OCI-LY7 (cell line): Measurements from ENCODE around the gene USP48. TPM values are rescaled to one million over a fixed set of nuclear protein-coding genes. Genes with fewer than 3 reads are reported as not detected.

Experiments used
- BruUV-seq: library from RNA; stranded (reverse); fragments of 400-500 nt; replicated peaks from 2 replicates; lab custom pipeline; 2021; lab: Mats Ljungman, UMichigan
- CTCF ChIA-PET: fragments of 300-600 bp; sonication (Branson Sonifier 250); formaldehyde crosslinking; loops from one replicate; lab custom pipeline; 2022; ENCODE audit warnings: antibody characterized with exemption; ENCODE audit not compliant: unreplicated experiment; lab: Charles Lee
- POLR2A ChIA-PET: fragments of 300-600 bp; sonication (Branson Sonifier 250); formaldehyde crosslinking; loops from one replicate; lab custom pipeline; 2022; ENCODE audit warnings: antibody characterized with exemption; lab: Charles Lee
- DNase-seq: peaks from one replicate; pipeline ENCODE4 v3.0.0-alpha.2; 2015; ENCODE audit warnings: low spot score
- H2AFZ ChIP-seq: fragments of 200-600 bp; sonication (generic), shearing (Covaris generic); 2 replicates; pipeline ENCODE4 v1.6.1; 2014; ENCODE audit warnings: mild to moderate bottlenecking, antibody characterized with exemption, low read length, moderate library complexity
- H3K27ac ChIP-seq: fragments of 200-600 bp; sonication (generic); 2 replicates; pipeline ENCODE4 v1.5.1; 2014; ENCODE audit warnings: mixed run types, low read depth, mild to moderate bottlenecking, moderate library complexity, low read length, inconsistent platforms; ENCODE audit not compliant: poor library complexity, severe bottlenecking
- H3K36me3 ChIP-seq: fragments of 200-600 bp; sonication (generic); 2 replicates; pipeline ENCODE4 v1.6.1; 2014; ENCODE audit warnings: mild to moderate bottlenecking, antibody characterized with exemption, low read length, moderate library complexity, mixed read lengths; ENCODE audit not compliant: insufficient read depth
- H3K4me1 ChIP-seq: fragments of 200-600 bp; sonication (generic); 2 replicates; pipeline ENCODE4 v1.5.1; 2014; ENCODE audit warnings: mild to moderate bottlenecking, low read length; ENCODE audit not compliant: insufficient read depth, poor library complexity, severe bottlenecking
- H3K4me2 ChIP-seq: fragments of 200-600 bp; sonication (generic); 2 replicates; pipeline ENCODE4 v1.6.1; 2014; ENCODE audit warnings: mild to moderate bottlenecking, low read length
- H3K4me3 ChIP-seq: fragments of 200-600 bp; sonication (generic); 2 replicates; pipeline ENCODE4 v1.5.1; 2014; ENCODE audit warnings: mild to moderate bottlenecking, low read depth, low read length; ENCODE audit not compliant: poor library complexity, severe bottlenecking
- H3K79me2 ChIP-seq: fragments of 200-600 bp; sonication (generic); 2 replicates; pipeline ENCODE4 v1.6.1; 2016; ENCODE audit warnings: low read depth, mild to moderate bottlenecking, low read length, moderate library complexity, mixed read lengths; ENCODE audit not compliant: insufficient read depth
- H3K9me2 ChIP-seq: fragments of 200-600 bp; sonication (generic); 2 replicates; pipeline ENCODE4 v1.6.1; 2016; ENCODE audit warnings: mild to moderate bottlenecking, low read length, mixed read lengths; ENCODE audit not compliant: insufficient read depth
- H3K9me3 ChIP-seq: fragments of 200-600 bp; sonication (generic); 2 replicates; pipeline ENCODE4 v1.6.1; 2014; ENCODE audit warnings: mild to moderate bottlenecking, mixed run types, low read length, mixed read lengths
- H4K20me1 ChIP-seq: fragments of 200-600 bp; sonication (generic); 2 replicates; pipeline ENCODE4 v1.6.1; 2014; ENCODE audit warnings: mild to moderate bottlenecking, antibody characterized with exemption, low read length, moderate library complexity, mixed read lengths; ENCODE audit not compliant: insufficient read depth
- CTCF ChIP-seq: fragments of 200-600 bp; sonication (generic); conservative IDR thresholded peaks from 2 replicates; pipeline ENCODE4 v1.5.1; 2014; ENCODE audit warnings: mild to moderate bottlenecking, antibody characterized with exemption, low read length, moderate library complexity, mixed read lengths
- EZH2phosphoT487 ChIP-seq: fragments of 200-600 bp; sonication (generic); IDR thresholded peaks from 2 replicates; pipeline ENCODE4 v1.6.1; 2018; ENCODE audit warnings: low read depth, borderline replicate concordance, mild to moderate bottlenecking, mixed run types, antibody characterized with exemption, low read length, moderate library complexity, mixed read lengths
- intact Hi-C: fragments of 100-400 bp; cut with micrococcal nuclease; formaldehyde crosslinking; loops from one replicate; pipeline ENCODE4 v1.10.0; 2022; ENCODE audit not compliant: unreplicated experiment
- total RNA-seq, 2 experiments: library from RNA; depleted of rRNA in 1 of 2; stranded (reverse); fragments of >200 nt in 1 of 2; shearing (Covaris generic) in 1 of 2; gene quantifications; 2 replicates each; pipeline ENCODE4 v1.2.3, GENCODE V29; 2014 to 2022

The USP48 gene
- total RNA-seq, 2 experiments from 2014 or later = 45.0 to 98.3 TPM

GRCh38 chr1:21756393-21757089, 26.4 kb downstream of the USP48 start:
- Histone ChIP-seq H3K9me3 (no peaks in the 10 kb centered on the region), H3K4me1 (peaks cover 14% of the 10 kb centered on the region), H3K27ac (no peak overlapping the region), H3K4me2 (no peak overlapping the region), H3K4me3 (no peak overlapping the region), H3K79me2 (peaks cover 53% of the 10 kb centered on the region), H2AFZ (no peak overlapping the region), H3K36me3 (peaks cover 59% of the 10 kb centered on the region), H4K20me1 (peaks cover 18% of the 10 kb centered on the region; the same call in 1 of the 2 replicates), H3K9me2 (no peaks in the 10 kb centered on the region)
- TF ChIP-seq EZH2phosphoT487 = no peak
- no TSS peak for BruUV-seq
- CTCF ChIA-PET = no interaction called here
- DNase-seq = no peak
- POLR2A ChIA-PET = interaction anchor here (1.1 kb wide), 1 partner anchor 25 kb away, joined by 4 read pairs; no protein-coding TSS in a partner anchor
- intact Hi-C loops = no loop called here

GRCh38 chr1:21755067-21755466, 27.9 kb downstream of the USP48 start:
- peaks cover 5% of the 10 kb centered on the region for H3K4me1 ChIP-seq
- CTCF ChIA-PET = no interaction called here
- TF ChIP-seq CTCF = no peak
- TF ChIP-seq EZH2phosphoT487 = no peak
- intact Hi-C loops = no loop called here
- H4K20me1 ChIP-seq = peaks cover 16% of the 10 kb centered on the region; the same call in 1 of the 2 replicates
- no peaks in the 10 kb centered on the region for H3K9me2 ChIP-seq
- H2AFZ ChIP-seq = no peak overlapping the region
- H3K4me3 ChIP-seq = no peak overlapping the region
- H3K79me2 ChIP-seq = peaks cover 42% of the 10 kb centered on the region
- POLR2A ChIA-PET = no interaction called here
- no peak overlapping the region for H3K4me2 ChIP-seq
- no peak for DNase-seq
- no peak overlapping the region for H3K27ac ChIP-seq
- H3K9me3 ChIP-seq = no peaks in the 10 kb centered on the region
- peaks cover 73% of the 10 kb centered on the region for H3K36me3 ChIP-seq
- BruUV-seq = no TSS peak

GRCh38 chr1:21754583-21754982, 28.4 kb downstream of the USP48 start:
- peaks cover 12% of the 10 kb centered on the region; the same call in 1 of the 2 replicates for H4K20me1 ChIP-seq
- H3K4me1 ChIP-seq = peaks cover 4% of the 10 kb centered on the region
- no peak overlapping the region for H2AFZ ChIP-seq
- no peaks in the 10 kb centered on the region for H3K9me3 ChIP-seq
- H3K27ac ChIP-seq = no peak overlapping the region
- no peaks in the 10 kb centered on the region for H3K9me2 ChIP-seq
- TF ChIP-seq CTCF (no peak), EZH2phosphoT487 (no peak)
- peaks cover 78% of the 10 kb centered on the region for H3K36me3 ChIP-seq
- DNase-seq = no peak
- H3K4me3 ChIP-seq = no peak overlapping the region
- no peak overlapping the region for H3K4me2 ChIP-seq
- intact Hi-C loops = no loop called here
- ChIA-PET POLR2A (no interaction called here), CTCF (no interaction called here)
- peaks cover 37% of the 10 kb centered on the region for H3K79me2 ChIP-seq
- BruUV-seq = TSS peak; percentile 25
